GM18858 (cell line): Measurements from ENCODE around the gene AGPAT4.
"Not testable (repeated sequence)": the region's sequence is repeated elsewhere in the genome, so short reads cannot be mapped to it uniquely, and the experiment has no call there.

Source experiments
- ATAC-seq: cut with Tn5 transposase; IDR thresholded peaks from one replicate; pipeline ENCODE4 v1.9.1; 2021; ENCODE audit not compliant: unreplicated experiment

The AGPAT4 gene

GRCh38 chr6:161273752-161274487, at the start of gene AGPAT4:
Gene AGPAT4, minus strand, starts transcription at chr6:161274061. Its CDS starts 41,848 bp downstream, at chr6:161232213.
- peak; percentile 99 for ATAC-seq

DNA sequence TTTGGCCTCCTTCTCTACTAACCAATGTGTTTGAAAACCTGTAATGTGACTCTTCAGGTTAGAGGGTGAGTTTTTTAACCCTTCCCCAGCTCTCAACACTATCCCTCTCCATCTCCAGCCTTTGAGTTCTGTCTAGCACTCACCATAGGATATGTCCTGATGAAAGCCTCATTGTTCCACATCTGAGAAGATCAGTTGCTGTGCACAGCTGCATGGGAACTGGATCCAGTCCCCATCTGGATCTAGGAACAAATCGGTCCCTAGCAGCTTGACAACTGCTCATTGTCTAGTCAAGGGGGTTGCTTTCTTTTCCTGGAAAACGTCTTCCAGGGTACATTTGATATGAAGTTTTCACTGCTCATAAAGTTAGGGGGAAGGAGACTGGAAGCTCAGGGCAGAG, 45.4 kb upstream of the AGPAT4 start:
- no peak for ATAC-seq

DNA sequence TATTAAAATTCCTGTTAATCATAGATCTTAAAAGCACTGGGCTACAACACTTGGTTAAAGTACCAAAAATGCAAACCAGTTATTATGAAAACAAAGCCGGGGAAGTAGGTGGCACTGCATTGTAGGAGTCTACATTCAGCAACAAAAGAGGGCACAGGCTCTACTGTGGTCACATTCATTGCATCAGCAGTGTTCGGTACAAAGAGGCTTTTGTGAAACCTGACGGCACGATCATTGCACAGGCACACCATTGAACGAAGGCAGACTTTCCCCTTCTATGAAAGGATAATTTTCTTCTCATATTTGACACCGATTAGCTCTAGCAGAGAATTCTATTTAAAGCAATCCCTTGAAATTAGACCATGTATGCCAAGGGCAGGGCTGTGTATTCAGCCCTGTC, 44.6 kb upstream of the AGPAT4 start:
- no peak for ATAC-seq

GRCh38 chr6:161316531-161316930, 42.7 kb upstream of the AGPAT4 start:
- ATAC-seq, result no peak

DNA sequence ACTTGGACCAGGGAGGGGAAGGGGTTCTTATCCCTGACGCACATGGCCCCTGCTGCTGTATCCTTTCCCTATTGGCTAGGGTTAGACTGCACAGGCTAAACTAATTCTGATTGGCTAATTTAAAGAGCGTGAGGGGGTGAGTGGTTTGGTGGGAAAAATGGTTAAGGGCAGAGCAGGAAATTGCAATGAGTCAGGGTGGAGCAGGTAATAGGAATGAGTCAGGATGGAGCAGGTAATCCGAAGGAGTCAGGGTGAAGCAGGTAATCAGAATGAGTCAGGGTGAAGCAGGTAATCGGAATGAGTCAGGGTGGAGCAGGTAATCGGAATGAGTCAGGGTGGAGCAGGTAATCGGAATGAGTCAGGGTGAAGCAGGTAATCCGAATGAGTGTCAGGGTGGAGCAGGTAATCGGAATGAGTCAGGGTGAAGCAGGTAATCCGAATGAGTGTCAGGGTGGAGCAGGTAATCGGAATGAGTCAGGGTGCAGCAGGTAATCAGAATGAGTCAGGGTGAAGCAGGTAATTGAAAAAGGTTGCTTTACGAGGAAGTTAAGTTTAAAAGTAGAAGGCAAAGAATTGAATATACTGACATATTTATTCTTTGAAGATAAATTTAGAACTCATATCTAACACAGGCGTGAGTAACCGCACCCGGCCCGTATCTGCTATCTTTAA, 41.5 kb upstream of the AGPAT4 start:
- not testable (repeated sequence) for ATAC-seq

DNA sequence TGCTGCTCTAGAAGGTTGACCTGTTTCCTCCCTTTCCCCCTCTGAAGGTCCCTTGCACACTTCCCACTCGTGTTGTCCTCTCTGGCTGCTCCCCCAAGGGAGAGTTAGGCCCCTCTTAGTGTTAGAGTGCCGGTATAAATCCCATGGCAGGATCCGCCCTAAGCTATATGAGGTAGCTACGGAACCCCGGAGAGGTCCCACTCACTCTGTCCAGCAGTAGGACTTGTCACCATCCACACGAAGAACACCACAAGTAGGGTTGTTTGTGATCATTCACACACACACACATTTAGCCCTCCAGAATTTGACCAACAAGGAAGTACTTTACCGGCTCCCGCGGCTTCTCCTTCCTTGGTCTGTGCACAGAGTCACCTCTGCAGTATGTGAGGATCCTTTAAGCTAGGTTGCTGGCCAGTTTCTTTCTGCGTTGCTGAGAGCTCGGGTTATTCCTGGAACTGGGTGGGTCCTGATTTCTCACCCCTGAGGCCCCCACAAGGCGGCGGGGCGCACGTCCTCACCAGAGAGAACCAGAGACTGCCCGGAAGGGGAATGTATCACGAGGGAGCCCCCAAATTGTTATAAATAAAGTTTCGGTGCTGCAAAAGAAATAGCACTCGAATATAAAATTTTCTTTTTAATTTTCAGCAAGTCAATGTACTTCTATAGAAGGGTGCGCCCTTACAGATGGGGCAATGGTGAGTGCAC, 40.8 kb upstream of the AGPAT4 start:
- ATAC-seq, result not testable (repeated sequence)

GRCh38 chr6:161313940-161314509, 40.2 kb upstream of the AGPAT4 start:
- no peak for ATAC-seq

DNA sequence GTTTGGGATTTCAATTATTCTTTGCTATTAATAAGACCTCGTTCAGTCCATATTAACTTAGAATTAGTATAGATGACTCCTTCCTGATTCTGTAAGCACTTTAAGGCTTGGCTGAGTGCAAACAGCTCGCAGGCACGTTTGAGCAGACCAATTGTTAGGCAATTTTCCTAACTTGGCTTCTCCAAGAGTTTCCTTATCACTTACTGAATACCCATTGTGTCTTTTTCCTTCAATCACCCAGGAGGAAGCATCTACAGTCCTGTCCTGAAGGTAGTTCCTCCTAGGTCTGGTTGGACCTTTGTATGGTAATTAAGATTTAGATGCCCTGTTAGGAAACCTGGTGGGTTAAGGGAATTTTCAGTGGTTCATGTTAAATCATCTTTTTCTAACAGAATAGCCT, 39.6 kb upstream of the AGPAT4 start:
- ATAC-seq, result not testable (repeated sequence)

GRCh38 chr6:161309774-161310173, 35.9 kb upstream of the AGPAT4 start:
- not testable (repeated sequence) for ATAC-seq

DNA sequence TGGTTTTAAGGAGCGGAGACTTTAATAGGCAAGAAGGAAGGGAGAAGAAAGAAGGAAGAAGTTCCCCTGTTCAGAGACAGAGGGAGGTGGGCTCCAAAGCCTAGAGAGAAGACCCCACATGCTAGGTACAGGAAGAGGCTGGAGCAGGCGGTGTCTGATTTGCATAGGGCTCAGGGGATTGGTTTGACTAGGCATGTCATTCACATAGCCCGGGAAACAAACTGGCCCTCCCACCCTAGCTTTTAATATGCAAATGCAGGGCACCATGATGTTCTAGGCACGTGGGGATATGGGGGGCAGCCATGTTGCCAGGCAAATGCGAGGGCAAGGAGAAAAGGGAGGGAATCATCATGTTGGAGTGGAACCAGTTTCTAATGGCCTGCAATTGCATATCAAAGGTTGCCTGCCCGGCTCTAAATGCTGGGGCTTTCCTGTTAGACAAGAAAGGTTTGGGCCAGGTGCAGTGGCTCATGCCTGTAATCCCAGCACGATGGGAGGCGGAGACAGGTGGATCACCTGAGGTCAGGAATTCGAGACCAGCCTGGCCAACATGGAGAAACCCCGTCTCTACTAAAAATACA, 34.3 kb upstream of the AGPAT4 start:
- no peak for ATAC-seq

DNA sequence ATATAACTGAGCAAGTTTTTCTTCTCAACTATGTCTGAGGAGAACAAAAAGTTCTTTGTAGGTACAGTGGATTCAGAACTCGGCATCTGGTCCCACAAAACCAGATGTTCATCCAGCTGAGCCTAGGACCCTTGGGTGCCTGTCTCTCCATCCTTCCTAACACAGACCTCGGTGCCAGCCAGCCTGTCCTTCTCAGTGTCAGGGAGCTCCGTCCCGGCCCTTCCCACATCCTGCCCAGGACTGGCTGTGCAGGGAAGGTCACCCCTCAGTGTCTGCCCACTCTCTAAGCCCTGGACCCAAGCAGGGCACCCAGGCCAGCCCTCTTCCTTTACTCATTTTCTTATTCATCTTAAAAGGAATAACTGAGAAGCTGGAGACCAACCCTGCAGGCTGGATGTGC, 32.0 kb upstream of the AGPAT4 start:
- ATAC-seq, result no peak

DNA sequence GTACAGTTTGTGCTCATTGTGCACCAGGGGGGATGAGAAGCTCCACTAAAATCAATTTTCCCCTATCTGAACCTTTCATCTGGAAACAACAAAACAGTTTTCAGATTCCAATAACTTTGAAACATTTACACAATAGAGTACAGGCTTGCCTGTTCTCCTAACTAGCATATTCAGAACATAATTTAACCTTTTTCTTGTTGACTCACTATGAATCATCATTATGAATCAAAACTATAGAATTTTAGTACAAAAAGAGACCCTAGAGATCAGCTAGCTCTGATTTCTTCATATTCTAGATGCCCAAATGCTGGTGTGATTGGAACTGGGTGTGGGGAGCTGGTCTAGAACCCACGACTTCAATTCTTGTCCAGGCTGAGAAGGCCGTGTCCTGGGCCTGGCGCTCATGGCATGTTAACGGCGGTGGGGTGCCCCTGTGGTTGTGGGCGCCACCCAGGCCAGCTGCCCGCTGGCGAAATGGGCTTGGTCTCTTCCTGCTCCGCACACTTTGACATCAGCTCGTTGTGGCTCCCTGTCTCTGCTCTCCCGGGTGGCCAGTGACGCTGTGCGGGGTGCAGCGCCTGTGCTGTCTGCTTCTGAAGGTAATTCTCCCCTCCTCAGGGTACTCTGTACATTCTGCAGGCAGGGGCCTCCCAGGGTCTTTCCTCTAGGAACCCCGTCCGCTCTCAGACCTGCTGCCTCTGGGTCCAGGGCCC, 29.9 kb upstream of the AGPAT4 start:
- ATAC-seq, result no peak

- no peak for ATAC-seq
Measured at GRCh38 chr6:161302949-161303348, 29.1 kb upstream of the AGPAT4 start.

DNA sequence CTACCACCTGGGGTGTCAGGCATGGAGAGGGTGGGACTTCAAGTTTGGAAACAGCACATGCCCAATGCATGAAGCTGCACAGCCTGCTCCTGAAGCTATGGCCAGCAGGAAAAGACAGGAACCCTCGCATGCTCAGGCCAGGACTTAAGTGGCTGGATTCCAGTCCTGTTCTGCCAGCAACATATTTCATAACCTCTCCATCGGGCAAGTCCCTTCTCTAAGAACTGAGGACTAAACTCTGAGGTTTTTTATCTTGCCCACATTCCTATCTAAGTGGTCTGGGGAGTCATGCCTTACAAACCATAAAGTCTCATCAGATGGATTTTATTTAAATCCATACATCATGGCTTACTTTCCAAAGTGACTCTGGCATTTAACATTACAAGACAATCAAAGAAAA, 27.5 kb upstream of the AGPAT4 start:
- no peak for ATAC-seq

- no peak for ATAC-seq
Measured at GRCh38 chr6:161300823-161301222, 27.0 kb upstream of the AGPAT4 start.

GRCh38 chr6:161299726-161300125, 25.9 kb upstream of the AGPAT4 start:
- ATAC-seq, result no peak

- no peak for ATAC-seq
Measured at GRCh38 chr6:161295784-161296183, 21.9 kb upstream of the AGPAT4 start.

- ATAC-seq, result no peak
Measured at GRCh38 chr6:161292650-161293281, 18.9 kb upstream of the AGPAT4 start.

GRCh38 chr6:161292145-161292544, 18.3 kb upstream of the AGPAT4 start:
- no peak for ATAC-seq

- no peak for ATAC-seq
Measured at GRCh38 chr6:161290751-161291150, 16.9 kb upstream of the AGPAT4 start.
